ENCODE data around the gene LILRB3.
"Not testable (repeated sequence)": the region's sequence is repeated elsewhere in the genome, so short reads cannot be mapped to it uniquely, and the experiment has no call there.

The LILRB3 gene

DNA sequence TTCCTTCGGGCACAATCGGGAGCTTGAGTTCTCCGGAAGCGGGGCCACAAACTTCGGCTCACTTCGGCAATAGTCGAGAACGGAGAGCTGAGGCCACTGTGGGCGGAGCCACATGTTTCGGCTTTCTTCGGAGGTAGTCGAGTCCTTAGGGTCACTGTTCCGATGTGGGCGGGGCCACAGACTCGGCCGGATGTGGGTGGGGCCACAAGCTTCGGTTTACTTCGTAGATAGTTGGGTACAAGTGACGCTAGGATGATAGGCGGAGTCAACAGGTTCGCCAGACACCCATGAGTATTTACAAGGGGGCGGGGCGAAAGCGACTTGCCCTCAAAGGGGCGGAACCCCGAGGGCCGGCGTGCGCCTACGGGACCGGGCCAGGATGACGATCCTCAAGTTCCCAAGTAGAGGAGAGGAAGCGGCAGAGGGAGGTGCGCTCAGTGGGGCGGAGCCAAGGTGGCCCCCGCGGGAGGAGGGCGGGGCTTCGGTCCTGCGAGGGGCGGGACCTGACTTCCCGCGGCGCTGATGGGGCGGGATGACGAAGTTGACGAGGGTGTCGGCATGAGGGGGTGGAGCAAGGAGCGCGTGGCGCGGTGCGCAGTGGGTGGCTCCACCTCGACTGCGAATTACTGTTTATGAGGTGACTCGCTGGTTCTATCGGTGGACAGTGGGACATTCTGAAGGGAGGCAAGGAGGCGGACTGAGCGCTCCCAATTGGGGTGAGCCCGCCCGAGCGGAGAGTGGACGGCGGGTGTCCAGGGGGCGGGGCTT lies 32.9 kb downstream of the LILRB3 start:
- peak; percentile 100 for DNase-seq (ENCODE audit: low spot score)

DNA sequence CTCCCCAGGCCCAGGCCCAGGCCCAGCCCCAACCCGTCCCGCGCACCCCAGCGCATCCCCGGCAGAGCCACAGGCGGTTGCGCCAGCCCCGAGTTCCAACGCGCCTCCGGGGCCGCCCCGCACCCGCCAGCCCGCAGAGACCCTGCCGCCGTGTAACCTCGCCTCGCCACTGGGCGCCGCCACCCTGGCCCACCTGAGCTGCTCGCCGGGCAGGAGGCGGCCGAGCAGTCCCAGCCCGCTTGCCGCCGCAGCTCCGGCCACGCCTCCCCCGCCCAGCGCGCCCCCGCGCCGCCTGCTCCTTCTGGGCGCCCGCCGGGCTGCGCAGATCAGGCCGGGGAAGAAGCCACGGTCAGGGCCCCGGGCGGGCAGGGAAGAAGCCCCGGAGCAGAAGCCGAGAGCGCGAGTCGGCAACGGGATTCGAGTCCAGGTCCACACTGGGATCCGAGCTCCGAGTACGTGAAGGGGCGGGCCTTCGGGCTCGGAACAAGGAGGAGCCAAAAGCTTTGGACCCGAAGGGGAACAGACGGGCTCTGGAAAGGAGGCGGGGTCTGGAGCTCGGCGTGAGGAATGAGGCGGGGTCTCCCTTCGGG lies 33.6 kb downstream of the LILRB3 start, which contains the start of gene MBOAT7:
MBOAT7 (minus strand) TSS at position 436 of the 590 bp plus-strand sequence. CDS start 1,072 bp downstream, outside the sequence.
- DNase-seq (ENCODE audit: low spot score), result no peak

DNA sequence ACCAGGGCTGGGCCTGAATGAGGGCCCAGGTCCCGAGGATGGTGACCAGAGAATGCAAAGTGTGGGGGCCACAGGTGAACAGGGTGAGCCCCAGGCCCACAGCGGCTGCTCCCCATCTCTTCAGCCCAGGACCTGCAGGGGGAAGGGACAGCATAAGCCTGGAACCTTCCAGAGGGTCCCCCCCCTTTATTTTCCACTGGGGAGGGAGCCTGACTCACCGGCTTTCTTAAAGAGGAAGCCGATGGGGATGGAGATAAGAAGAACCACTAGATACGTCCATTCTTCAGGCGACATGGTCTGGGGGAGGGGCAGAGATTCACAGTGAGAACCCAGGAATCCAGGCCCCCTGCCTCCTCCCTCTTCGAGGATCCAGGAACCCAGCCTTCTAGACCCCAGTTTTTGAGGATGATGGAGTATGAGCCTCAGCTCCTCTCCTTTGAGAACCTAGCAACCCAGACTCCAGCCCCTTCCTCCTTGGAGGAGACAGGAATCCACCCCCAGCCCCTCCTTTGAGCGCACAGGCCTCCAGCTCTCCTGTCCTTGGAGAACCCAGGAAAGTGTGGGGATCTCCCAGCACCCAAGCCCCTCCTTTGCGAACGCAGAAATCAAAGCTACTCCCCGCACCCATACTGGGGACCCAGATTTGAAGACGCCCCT lies 34.5 kb downstream of the LILRB3 start:
- DNase-seq (ENCODE audit: low spot score), result no peak

DNA sequence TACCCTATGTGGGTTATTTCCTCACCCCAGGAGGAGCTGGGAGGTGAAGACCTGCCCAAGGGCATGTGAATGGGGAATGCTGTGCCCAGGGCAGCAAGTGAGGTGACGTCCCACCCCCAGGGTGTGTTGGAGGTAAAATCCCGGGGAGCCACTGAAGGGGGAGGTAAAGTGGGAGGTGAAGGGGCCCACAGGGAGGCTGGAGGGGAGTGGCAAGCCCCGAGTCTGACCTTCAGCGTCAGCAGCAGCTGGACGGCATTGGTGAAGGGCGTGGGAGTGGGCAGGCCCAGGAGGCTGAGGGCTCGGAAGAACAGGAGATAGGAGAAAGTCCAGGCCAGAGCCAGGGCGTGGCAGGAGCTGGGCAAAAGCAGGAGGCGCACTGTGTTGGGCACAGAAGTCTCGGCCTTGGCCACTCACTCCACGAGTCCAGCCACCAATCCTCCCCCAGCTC lies 35.8 kb downstream of the LILRB3 start:
- no peak for DNase-seq (ENCODE audit: low spot score)

DNA sequence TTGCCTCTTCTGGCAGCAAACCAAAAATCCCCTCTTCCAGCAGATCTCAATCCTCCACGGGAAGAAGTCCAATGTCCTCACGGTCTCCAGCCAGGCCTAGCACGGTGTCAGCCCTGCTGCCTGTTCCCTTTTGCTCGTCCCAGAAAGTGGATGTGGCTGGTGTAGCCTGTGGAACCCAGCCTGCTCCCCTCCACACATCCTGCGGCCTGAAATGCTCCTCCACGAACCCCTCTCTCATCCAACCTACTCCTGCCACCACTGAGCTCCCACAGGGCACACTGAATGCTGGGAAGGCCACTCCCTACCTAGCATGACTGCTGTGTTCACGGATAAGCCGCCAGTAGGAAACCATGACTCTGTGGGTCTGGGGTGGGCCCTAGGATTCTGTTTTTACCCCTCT lies 36.5 kb downstream of the LILRB3 start:
- no peak for DNase-seq (ENCODE audit: low spot score)

DNA sequence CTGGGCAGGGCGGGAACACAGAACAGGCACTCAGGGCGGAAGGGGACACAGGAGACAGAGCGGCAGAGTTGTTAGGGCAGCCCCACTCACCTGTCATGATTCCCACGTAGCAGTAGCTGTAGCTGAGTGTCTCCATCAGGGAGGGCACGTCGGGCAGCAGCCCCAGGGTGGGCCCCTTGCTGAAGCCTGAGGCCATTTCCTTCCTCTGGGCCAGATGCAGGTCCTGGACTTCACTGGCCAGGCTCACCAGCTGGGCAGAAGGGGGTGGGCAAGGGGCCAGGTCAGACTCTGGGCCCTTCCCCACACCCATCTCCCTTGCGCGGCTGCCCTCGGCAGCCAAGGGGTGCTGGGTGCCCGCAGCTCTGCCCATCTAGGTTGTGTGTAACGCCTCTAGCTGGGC lies 39.4 kb downstream of the LILRB3 start:
- no peak for DNase-seq (ENCODE audit: low spot score)

DNA sequence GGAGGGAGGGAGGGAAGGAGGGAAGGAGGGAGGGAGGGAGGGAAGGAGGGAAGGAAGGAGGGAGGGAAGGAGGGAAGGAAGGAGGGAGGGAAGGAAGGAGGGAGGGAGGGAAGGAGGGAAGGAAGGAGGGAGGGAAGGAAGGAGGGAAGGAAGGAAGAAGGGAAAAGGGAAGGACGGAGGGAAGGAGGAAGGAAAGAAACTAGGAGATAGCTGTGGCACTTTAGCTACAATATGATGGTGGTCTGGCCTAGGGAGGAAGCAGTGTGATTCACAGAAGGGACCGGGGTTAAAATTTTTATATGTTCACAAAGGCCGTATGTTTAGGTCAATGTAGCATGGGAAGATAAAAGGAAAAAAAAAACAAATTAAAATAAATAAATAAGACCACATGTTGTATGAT lies 40.9 kb downstream of the LILRB3 start:
- not testable (repeated sequence) for DNase-seq (ENCODE audit: low spot score)

DNA sequence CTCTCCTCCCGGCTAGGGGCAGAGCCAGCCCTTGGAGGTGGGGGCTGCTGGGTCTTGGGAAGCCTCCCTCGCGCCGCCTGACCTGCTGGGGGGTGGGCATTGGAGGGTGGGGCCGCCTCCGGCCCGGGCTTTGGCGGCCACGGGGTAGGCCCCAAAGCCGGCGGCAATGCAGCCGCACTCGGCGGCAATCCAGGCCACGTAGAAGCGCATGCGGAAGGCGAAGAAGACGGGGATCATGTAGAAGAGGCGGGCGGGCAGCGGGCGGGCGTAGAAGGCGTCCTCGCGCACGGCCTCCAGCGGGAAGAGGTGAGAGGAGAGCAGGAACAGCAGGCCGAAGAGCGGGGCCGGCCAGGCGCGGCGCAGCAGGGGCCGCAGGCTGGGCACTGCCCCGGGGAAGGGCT lies 42.1 kb downstream of the LILRB3 start:
- DNase-seq (ENCODE audit: low spot score), result no peak

DNA sequence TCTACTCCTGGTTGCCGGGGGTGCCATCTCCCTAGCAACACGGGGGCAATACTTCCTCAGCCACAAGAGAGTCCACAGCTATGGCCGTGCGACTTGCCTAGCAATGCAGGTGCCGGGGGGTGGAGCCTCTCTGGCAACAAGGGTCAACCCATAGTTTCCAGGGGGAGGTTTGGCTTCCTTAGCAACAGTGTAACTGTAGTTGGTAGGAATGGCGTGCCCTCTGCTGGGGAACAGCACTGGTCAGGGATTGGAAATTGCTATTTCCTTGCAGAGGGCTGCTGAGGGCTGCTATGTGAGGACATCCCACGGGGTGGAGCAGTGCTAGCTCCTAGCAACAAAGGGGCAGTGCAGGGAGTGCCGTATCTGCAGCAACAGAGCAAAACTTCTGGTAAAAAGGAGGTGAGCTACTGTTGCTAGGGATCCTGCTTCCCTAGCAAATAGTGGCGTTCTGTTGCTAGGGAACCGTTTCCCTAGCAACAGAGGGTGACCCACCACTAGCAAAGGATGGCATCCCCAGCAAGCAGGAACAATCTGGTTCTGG lies 42.8 kb downstream of the LILRB3 start:
- peak; percentile 89 for DNase-seq (ENCODE audit: low spot score)

DNA sequence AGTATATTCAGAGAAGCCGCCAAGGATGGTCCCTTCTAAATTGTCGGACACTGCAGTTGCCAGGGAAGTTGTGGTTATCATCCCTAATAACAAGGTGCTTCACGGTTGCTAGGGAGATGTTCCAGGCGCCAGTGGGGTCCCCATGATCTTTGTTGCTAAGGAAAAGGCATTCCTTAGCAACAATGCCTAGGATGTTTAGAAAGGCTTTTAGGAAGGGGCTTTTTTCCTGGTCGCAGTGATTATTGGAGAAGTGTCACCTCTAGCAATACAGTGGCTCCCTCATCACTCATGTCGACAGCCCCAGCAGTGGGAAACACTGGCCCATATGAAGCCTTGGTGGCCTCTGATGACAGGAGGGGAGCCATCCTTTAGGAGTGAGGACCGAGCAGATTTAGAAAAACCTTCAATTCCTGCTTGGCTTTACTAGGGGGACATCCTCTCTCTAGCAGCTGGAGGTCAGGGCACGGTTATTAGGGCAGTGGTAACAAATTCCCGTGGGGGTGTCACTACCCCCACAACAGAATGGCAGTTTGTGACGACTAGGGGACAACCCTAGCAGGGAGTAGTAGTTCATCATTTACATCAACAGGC lies 43.5 kb downstream of the LILRB3 start:
- DNase-seq (ENCODE audit: low spot score), result no peak

DNA sequence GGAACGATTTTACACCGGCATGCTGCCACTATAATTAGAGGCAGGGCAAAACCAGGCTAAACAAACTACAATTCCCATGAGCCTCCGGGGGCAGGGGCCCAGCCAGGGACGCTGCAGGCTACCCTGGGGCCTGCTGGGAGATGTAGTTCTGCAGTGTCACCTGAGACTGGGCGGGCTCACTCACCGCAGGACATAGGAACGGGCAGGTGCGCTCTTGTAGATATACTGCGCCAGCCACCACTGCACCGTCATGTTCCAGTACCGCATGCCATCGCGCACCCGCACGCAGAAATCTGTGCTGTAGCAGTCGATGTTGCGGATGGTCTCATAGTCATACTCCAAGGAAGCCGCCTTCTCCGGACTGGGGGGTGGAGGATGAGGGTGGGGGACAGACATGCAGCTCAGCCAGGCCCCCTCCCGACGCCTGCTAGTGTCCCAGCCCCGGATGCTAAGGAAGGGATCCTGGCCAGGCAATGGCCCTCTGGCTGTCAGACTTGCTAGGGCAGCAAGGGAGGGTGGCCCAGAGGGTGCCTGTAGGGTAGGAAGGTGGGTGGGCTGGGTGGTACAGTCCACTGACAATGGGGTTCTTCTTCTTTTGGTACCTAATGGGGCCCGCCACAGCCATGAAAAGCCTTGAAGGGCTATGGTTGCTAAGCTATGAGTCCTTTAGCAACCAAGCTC lies 44.1 kb downstream of the LILRB3 start:
- DNase-seq (ENCODE audit: low spot score), result no peak

DNA sequence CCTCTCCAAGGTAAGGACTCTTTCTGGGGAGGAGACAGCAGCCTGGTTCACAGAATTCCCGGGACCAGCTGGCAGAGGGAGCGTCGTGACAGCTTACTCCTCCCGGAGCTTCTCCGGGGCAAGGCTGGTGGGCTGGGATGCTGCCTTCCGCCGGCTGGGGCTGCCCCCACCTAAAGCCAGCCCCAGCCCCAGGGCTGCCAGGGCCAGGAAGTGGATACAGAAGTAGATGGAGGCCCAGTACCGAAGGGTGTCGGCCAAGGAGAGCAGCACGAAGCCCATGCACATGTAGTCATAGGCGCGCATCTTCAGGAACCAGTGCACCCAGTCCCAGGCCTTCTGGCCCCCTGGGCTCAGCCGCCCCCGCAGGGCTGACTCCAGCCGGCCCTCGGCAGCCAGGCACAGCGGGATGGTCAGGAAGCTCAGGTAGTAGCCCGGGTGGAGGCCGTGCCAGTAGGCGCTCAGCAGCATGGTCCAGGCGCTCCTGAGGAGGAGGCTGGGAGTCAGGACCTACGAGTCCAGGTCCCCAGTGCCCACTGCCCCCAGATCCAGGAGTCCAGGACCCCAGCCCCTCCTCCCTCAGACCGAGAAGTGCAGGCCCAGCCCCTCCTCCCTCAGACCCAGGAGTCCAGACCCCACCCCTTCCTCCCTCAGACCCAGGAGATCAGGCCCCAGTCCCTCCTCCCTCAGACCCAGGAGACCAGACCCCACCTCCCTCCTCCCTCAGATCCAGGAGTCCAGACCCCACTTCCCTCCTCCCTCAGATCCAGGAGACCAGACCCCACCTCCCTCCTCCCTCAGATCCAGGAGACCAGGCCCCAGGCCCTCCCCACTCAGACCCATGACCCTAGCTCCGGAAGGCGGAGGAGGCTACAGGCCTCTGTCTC lies 48.6 kb downstream of the LILRB3 start:
- no peak for DNase-seq (ENCODE audit: low spot score)

DNA sequence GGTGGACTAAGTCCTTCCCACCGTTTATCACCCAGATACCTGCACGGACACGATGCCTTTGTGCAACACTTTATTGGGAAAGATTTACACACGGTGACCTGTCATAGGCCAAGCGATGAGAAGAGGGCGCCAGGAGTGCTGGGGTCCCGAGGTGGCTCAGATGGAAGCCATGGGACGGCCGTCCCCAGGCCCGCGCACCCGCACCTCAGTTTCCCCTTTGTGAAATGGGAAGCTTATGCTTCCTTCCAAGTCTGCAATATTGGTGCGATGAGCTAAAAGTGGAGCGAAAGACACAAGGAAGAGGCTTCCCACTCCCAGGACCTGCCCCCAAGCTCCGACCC lies 49.5 kb downstream of the LILRB3 start:
- no peak for DNase-seq (ENCODE audit: low spot score)

DNA sequence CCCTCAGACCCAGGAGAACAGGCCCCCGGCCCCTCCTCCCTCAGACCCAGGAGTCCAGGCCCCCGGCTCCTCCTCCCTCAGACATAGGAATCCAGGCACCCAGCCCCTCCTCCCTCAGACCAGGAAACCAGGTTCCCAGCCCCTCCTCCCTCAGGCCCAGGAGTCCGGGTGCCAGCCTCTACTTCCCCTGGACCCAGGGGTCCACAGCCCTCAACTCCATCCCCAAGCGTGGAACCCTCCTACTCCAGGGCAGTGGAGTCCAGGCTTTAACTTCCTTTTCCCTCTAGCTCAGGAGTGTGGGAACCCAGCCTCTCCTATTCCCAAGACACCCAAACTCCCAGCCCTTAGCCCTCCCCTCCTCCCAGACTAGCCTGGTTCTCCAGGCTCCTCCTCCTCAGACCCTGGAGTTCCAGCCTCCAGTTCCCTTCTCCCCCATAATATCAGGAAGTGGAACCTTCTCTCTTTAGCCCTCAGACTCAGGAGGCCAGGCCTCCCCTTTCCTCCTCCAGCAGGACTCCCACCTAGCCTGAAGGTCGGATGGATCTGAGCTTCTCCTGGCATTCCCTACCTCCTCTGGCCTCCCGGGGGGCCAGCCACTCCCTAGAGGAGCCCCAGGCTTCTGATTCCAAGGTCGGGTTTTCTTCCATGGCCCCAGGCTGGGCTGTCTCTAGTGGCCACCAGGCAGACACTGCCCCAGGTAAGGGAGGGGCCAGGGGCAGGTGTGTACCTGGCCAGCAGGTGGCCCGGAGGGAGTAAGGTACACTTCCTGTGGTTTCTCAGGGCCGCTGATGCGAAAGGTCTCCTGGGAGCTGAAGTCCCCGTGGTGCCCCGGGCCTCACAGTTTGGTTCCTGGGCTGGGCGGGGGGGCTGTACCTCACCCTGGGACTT lies 50.1 kb downstream of the LILRB3 start, which contains the start of gene TMC4:
TMC4 (minus strand) TSS at position 690 of the 888 bp plus-strand sequence; CDS start at position 647, 43 bp downstream.
- DNase-seq (ENCODE audit: low spot score), result peak; percentile 57

DNA sequence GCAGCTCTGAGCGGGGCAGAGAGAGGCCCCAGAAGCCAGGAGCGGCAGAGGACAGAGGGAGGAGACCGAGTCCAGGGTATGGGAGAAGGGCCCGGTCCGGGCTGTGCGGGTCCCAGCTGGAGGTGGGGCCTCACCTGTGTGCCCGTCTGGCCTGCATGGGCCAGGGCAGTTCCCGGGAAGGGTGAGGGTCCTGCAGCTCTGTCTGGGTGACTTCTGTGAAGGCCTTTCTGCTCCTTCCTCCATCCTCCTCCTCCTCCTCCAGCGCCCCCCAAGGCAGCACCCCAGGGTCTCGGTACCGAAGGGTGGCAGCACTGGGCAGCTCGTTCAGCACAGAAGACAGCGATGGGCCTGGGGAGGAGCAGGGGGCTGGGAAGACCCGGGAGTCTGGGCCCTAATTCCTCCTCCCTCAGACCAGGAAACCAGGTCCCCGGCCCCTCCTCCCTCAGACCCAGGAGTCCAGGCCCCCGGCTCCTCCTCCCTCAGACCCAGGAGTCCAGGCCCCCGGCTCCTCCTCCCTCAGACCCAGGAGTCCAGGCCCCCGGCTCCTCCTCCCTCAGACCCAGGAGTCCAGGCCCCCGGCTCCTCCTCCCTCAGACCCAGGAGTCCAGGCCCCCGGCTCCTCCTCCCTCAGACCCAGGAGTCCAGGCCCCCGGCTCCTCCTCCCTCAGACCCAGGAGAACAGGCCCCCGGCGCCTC lies 50.9 kb downstream of the LILRB3 start:
- DNase-seq (ENCODE audit: low spot score), result peak; percentile 40

DNA sequence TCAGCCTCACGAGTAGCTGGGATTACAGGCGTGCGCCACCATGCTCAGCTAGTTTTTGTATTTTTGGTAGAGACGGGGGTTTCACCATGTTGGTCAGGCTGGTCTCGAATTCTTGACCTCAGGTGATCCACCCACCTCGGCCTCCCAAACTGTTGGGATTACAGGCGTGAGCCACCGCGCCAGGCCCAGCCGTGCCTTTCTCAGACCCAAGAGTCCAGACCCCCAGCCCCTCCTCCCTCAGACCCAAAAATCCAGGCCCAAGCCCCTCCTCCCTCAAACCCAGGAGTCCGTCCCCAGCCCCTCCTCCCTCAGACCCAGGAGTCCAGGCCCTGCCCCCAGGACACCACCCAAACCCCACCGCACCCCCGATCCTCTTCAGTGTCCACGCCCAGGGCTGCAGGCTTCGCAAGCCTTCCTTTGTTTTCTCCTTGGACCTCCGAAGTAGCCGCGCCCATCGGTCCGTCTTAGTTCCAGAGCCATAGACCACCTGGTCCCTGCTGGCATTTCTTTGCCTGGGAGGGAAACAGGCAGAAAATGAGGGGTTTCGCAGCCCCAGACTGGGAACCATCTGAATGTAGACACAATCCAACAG lies 53.6 kb downstream of the LILRB3 start:
- DNase-seq (ENCODE audit: low spot score), result no peak

DNA sequence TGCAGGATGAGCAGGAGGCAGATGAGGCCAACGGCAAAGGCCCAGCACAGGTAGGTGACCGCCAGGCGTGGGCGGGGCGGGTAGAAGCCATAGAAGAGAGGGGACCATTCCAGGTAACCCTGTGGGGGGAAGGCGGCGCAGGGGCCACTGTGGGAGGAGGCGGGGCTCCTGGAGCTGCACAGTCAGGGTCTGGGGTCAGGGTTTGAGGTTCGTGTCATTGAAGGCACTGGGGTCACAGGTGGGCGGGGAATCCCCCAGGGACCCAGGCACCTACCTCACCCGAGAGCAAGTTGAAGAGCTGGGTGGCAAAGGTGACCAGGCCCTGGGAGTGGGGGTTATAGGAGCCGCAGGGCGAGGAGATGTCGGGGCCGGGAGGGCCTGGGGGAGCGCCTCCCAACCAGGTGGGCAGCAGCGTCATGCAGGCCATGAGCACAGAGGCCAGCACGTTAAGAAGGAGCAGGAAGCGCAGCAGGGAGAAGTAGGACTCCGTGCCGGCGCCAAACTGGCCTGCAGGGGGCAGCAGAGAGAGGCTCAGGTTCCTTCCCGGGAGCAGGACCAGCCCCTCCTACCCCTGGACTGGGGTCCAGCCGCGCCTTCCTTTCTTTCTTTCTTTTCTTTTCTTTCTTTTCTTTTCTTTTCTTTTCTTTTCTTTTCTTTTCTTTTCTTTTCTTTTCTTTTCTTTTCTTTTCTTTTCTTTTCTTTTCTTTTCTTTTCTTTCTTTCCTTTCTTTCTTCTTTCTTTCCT lies 54.5 kb downstream of the LILRB3 start:
- DNase-seq (ENCODE audit: low spot score), result peak; percentile 94

Measured in ecto neural progenitor cell (in vitro differentiated cells).